ENCODE data around the gene BAK1.

Gene BAK1

DNA sequence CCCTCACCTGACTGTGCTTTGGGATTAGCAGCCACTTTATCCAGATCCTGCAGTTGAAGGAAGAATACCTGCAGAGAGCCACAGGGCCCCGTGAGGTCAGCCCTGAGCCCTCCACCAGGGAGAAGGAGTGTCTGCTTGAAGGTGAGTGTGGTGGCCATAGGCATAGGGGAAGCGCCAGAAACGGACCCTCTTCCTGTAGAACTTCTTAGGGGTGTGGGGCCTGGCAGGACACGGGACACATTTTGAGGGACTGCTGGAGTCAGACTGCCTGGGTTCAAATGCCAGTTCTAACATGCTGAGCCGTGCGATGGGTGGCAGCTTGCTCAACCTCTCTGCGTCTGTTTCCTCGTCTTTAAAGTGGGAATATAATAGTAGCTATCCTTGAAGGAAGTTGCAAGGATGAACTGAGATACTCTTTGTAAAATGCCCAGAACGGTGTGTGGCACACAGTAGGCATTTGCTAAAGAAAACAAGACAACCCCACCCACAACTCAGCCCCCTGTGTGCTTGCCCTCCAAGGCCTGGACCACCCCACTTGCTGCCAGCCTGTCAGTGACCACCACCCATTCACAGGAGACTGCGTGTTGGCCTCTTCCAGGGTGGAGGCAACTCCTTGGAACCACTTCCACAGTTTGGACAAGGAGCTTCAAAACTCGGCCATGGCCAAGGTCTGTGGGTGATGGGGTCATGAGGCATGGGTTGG lies 4.8 kb upstream of the BAK1 start:
- H3K27ac ChIP-seq (ENCODE audit: low read depth, low read length) = no peak overlapping the region

DNA sequence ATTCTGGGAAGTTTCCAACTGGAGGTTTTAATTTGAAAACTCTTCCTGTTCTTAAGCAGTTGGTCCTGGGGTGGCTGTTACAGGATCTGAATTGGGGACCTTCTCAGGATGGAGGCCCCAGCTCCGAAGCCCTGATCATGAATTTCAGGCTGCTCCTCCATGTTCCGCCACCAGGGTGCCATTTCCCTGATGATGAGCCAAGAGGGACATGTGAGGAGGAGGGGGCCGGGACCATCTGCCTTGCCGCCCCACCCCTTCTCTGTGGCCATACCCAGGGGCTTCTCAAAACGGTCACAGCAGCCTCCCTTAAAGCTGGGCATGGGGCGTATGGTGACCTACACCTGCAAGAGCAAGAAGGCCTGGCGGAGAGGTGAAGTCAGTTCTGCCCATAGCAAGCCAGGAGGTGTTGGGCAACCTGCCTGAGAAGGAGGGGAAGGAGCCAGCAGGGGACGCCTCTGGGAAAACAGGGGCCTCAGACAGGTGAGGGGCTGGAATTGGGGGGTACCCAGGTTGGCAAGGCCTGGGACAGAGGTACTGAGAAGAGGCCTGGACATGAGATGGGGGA lies 3.6 kb upstream of the BAK1 start:
- H3K4me1 ChIP-seq (ENCODE audit: control insufficient read depth, insufficient read depth, low read length) = peaks cover 15% of the 10 kb centered on the region
- H3K4me3 ChIP-seq (ENCODE audit: low read depth, low read length) = no peak overlapping the region
- no peak overlapping the region for H3K9ac ChIP-seq (ENCODE audit: low read length)
- no peaks in the 10 kb centered on the region for H3K9me3 ChIP-seq (ENCODE audit: control insufficient read depth, insufficient read depth, low read depth, low read length)
- no peaks in the 10 kb centered on the region for H3K36me3 ChIP-seq (ENCODE audit: control insufficient read depth, insufficient read depth, low read length)
- H3K27ac ChIP-seq (ENCODE audit: low read depth, low read length) = no peak overlapping the region
- no peaks in the 10 kb centered on the region for H3K27me3 ChIP-seq (ENCODE audit: control insufficient read depth, insufficient read depth, low read length)

More for the DNA sequence above, 4.8 kb upstream of the BAK1 start:
- Histone ChIP-seq H3K27me3 (ENCODE audit: control insufficient read depth, insufficient read depth, low read length) (no peaks in the 10 kb centered on the region), H3K9me3 (ENCODE audit: control insufficient read depth, insufficient read depth, low read depth, low read length) (no peaks in the 10 kb centered on the region), H3K4me3 (ENCODE audit: low read depth, low read length) (no peak overlapping the region), H3K4me1 (ENCODE audit: control insufficient read depth, insufficient read depth, low read length) (peaks cover 16% of the 10 kb centered on the region), H3K9ac (ENCODE audit: low read length) (no peak overlapping the region), H3K36me3 (ENCODE audit: control insufficient read depth, insufficient read depth, low read length) (no peaks in the 10 kb centered on the region)

DNA sequence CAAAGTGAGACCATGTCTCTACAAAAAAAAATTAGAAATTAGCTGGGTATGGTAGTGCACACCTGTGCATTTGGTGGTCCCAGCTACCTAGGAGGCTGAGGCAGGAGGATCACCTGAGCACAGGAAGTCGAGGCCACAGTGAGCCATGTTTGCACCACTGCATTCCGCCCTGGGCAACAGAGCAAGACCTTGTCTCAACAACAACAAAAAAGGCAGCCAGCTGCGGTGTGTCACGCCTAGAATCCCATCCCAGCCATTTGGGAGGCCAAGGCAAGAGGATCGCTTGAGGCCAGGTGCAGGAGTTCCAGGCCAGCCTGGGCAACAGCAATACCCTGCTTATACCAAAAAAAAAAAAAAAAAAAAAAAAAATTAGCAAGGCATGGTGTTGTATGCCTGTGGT lies 1.1 kb upstream of the BAK1 start:
- Histone ChIP-seq H3K9me3 (ENCODE audit: control insufficient read depth, insufficient read depth, low read depth, low read length) (no peaks in the 10 kb centered on the region), H3K9ac (ENCODE audit: low read length) (no peak overlapping the region), H3K27me3 (ENCODE audit: control insufficient read depth, insufficient read depth, low read length) (no peaks in the 10 kb centered on the region), H3K4me3 (ENCODE audit: low read depth, low read length) (no peak overlapping the region), H3K27ac (ENCODE audit: low read depth, low read length) (no peak overlapping the region), H3K4me1 (ENCODE audit: control insufficient read depth, insufficient read depth, low read length) (peaks cover 15% of the 10 kb centered on the region), H3K36me3 (ENCODE audit: control insufficient read depth, insufficient read depth, low read length) (peaks cover 13% of the 10 kb centered on the region)

DNA sequence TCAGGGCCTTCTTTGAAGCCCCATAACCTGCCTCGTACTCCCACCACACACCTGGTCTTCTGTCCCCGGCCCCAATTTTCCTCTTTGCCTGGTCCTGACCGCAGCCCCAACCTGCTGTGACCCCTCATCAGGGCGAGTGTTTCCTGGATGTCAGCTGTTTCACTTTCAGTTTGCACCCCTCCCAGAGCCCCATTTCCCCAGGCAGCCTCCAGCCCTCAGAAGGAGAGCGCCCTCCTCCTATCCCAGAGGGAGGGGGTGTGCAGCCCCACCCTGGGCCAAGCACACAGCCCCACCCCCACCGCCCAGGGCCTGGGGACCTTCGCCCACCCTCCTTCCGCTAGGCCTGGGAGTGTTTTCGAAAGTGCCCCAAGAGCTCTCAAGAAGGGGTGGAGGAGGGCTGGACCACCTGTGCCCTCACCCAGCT lies 1.5 kb downstream of the BAK1 start:
- H3K4me3 ChIP-seq (ENCODE audit: low read depth, low read length) = peak overlapping the region; percentile 99; the same call in 1 of the 2 replicates
- peaks cover 34% of the 10 kb centered on the region for H3K36me3 ChIP-seq (ENCODE audit: control insufficient read depth, insufficient read depth, low read length)
- no peak overlapping the region for H3K9ac ChIP-seq (ENCODE audit: low read length)
- no peaks in the 10 kb centered on the region for H3K27me3 ChIP-seq (ENCODE audit: control insufficient read depth, insufficient read depth, low read length)
- no peak overlapping the region for H3K27ac ChIP-seq (ENCODE audit: low read depth, low read length)
- H3K4me1 ChIP-seq (ENCODE audit: control insufficient read depth, insufficient read depth, low read length) = 0 out of 2 replicates have a peak, but pooled peaks cover 6% of the 10 kb centered on the region
- no peaks in the 10 kb centered on the region for H3K9me3 ChIP-seq (ENCODE audit: control insufficient read depth, insufficient read depth, low read depth, low read length)

DNA sequence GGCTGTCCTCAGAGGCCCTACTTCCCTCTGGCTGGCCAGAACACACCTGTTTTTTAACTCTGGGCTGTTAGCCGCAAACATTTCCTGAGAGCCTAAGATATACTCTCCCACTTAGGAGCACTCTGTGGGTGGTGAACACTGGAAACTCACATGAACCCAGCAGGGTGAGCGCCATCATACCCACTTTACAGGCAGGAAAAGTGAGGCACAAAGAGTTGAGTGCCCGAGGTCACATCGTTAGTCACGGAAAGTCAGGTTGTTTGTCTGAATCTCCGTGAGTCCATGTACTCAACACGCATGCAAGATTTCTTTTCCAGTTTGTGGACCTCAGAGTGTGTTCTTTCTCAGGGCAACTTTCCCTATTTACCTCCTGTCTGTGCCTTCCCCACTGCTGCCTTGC lies 1.9 kb downstream of the BAK1 start:
- 0 out of 2 replicates have a peak, but pooled peaks cover 2% of the 10 kb centered on the region for H3K4me1 ChIP-seq (ENCODE audit: control insufficient read depth, insufficient read depth, low read length)
- no peak overlapping the region for H3K4me3 ChIP-seq (ENCODE audit: low read depth, low read length)
- no peak overlapping the region for H3K27ac ChIP-seq (ENCODE audit: low read depth, low read length)
- no peak overlapping the region for H3K9ac ChIP-seq (ENCODE audit: low read length)
- no peaks in the 10 kb centered on the region for H3K27me3 ChIP-seq (ENCODE audit: control insufficient read depth, insufficient read depth, low read length)
- H3K9me3 ChIP-seq (ENCODE audit: control insufficient read depth, insufficient read depth, low read depth, low read length) = no peaks in the 10 kb centered on the region
- peaks cover 34% of the 10 kb centered on the region for H3K36me3 ChIP-seq (ENCODE audit: control insufficient read depth, insufficient read depth, low read length)

DNA sequence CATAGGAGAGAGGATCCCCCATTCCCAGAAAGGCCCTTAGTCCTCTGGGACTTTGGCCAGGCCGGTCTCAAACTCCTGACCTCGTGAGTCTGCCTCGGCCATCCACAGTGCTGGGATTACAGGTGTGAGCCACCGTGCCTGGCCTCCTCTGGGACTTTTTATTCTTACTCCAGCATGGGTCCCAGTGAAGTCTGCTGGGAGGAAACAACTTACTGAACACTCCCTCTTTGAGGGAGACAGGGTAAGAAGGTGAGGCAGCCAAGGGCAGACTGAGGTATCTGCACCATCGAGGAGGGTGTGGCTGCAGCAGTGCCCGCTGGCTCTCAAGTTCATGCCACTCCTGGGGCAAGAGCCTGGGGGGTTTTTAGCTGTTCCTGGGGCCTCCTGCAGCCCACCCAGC lies 2.4 kb downstream of the BAK1 start:
- H3K27ac ChIP-seq (ENCODE audit: low read depth, low read length) = no peak overlapping the region
- H3K9ac ChIP-seq (ENCODE audit: low read length) = no peak overlapping the region
- no peaks in the 10 kb centered on the region for H3K9me3 ChIP-seq (ENCODE audit: control insufficient read depth, insufficient read depth, low read depth, low read length)
- H3K4me1 ChIP-seq (ENCODE audit: control insufficient read depth, insufficient read depth, low read length) = 0 out of 2 replicates have a peak, but pooled peaks cover 2% of the 10 kb centered on the region
- H3K27me3 ChIP-seq (ENCODE audit: control insufficient read depth, insufficient read depth, low read length) = no peaks in the 10 kb centered on the region
- H3K4me3 ChIP-seq (ENCODE audit: low read depth, low read length) = no peak overlapping the region
- H3K36me3 ChIP-seq (ENCODE audit: control insufficient read depth, insufficient read depth, low read length) = peaks cover 34% of the 10 kb centered on the region

DNA sequence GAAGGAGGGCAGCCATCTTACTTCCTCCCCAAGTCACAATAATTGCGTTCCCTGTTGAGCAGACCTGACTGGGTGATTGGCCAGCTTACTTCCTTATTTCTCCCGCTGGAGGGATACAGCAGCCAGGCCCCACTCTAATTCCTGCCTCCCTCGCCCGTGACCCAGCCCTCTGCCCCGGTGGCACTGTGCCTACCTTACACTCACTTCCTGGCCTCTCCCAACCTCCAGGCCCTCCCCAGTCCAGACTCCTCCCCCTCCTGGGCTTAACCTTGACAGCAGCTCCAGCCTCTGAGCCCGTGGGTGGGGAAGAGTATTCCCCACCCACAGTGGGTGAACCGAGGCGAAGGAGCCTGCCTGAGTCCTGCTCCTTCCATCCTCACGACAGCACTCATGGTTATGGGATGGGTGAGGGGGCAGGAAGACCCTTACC lies 3.0 kb downstream of the BAK1 start:
- Histone ChIP-seq H3K9ac (ENCODE audit: low read length) (no peak overlapping the region), H3K27me3 (ENCODE audit: control insufficient read depth, insufficient read depth, low read length) (no peaks in the 10 kb centered on the region), H3K36me3 (ENCODE audit: control insufficient read depth, insufficient read depth, low read length) (peaks cover 37% of the 10 kb centered on the region), H3K4me3 (ENCODE audit: low read depth, low read length) (no peak overlapping the region), H3K27ac (ENCODE audit: low read depth, low read length) (no peak overlapping the region), H3K4me1 (ENCODE audit: control insufficient read depth, insufficient read depth, low read length) (0 out of 2 replicates have a peak, but pooled peaks cover 2% of the 10 kb centered on the region), H3K9me3 (ENCODE audit: control insufficient read depth, insufficient read depth, low read depth, low read length) (no peaks in the 10 kb centered on the region)

DNA sequence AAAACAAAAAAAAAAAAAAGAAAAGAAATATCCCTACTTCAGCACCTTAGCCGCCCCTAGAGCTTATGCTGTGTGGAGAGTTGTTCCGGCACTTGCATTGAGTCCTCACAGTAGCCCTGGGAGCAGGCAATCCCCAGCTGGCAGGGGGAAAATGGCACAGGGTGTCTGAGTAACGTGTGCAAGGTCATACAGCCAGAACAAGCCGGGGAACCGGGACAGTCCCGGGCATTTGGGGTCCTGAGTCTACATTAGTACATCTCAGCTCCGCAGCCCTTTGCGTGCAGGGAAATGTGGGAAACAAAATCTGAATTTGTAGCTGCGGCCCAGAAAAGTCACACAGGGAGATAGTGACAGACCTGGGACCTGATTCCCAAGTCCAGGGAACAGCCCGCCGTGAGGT lies 3.4 kb downstream of the BAK1 start:
- Histone ChIP-seq H3K36me3 (ENCODE audit: control insufficient read depth, insufficient read depth, low read length) (peaks cover 39% of the 10 kb centered on the region), H3K9ac (ENCODE audit: low read length) (no peak overlapping the region), H3K27ac (ENCODE audit: low read depth, low read length) (no peak overlapping the region), H3K9me3 (ENCODE audit: control insufficient read depth, insufficient read depth, low read depth, low read length) (no peaks in the 10 kb centered on the region), H3K27me3 (ENCODE audit: control insufficient read depth, insufficient read depth, low read length) (no peaks in the 10 kb centered on the region), H3K4me3 (ENCODE audit: low read depth, low read length) (no peak overlapping the region), H3K4me1 (ENCODE audit: control insufficient read depth, insufficient read depth, low read length) (peaks cover 4% of the 10 kb centered on the region; the same call in 1 of the 2 replicates)

DNA sequence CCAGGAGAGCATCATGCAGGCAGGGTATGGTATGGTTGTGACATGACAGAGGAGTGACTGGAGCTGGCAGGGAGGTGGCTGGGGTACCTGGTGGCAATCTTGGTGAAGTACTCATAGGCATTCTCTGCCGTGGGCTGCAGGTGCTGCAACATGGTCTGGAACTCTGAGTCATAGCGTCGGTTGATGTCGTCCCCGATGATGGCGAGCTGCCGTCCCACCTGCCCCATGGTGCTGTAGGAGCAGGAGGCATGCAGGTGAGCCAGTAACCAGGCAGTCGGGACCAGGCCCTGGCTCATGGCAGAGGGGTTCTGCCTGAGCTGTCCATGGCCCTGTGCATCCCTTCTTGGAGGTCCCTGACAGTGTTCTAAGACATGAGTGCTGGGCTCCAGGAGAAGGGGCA lies 4.9 kb downstream of the BAK1 start:
- no peaks in the 10 kb centered on the region for H3K27me3 ChIP-seq (ENCODE audit: control insufficient read depth, insufficient read depth, low read length)
- no peak overlapping the region for H3K9ac ChIP-seq (ENCODE audit: low read length)
- H3K36me3 ChIP-seq (ENCODE audit: control insufficient read depth, insufficient read depth, low read length) = peaks cover 39% of the 10 kb centered on the region
- H3K4me3 ChIP-seq (ENCODE audit: low read depth, low read length) = no peak overlapping the region
- no peak overlapping the region for H3K27ac ChIP-seq (ENCODE audit: low read depth, low read length)
- H3K4me1 ChIP-seq (ENCODE audit: control insufficient read depth, insufficient read depth, low read length) = peaks cover 5% of the 10 kb centered on the region; the same call in 1 of the 2 replicates
- no peaks in the 10 kb centered on the region for H3K9me3 ChIP-seq (ENCODE audit: control insufficient read depth, insufficient read depth, low read depth, low read length)

DNA sequence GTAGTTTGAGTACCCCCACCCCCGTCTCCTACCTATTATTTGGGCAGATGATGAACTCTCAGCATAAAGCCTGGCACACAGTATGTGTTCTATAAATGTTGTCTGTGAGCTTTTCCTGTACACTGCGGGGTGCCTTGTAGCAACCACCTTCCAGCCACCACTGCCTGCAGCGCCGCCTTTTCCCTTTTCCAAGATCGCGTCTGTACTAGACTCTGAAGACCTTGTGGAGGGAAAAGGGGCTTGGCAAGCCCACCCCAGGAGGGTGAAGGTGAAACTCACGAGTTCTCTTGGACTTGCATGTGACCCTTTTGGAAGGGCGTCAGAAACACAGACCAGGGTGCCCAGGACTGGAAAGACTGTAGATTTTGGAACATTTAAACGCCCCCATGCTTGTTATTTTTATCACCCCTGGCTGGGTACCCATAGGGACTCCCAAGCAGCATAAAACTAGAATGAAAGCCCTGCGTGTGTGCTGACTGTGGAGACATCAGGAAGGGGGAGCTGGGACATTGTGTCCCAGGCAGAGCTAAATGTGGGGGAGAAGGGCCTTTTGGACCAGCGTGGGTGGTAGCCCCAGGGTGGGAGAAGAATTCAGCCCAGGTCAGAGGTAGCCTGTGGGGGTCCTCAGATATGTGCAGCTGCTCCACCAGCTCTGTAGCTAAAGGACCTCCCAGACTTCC lies 8.3 kb downstream of the BAK1 start:
- H3K27ac ChIP-seq (ENCODE audit: low read depth, low read length) = no peak overlapping the region
- peaks cover 29% of the 10 kb centered on the region for H3K36me3 ChIP-seq (ENCODE audit: control insufficient read depth, insufficient read depth, low read length)
- H3K27me3 ChIP-seq (ENCODE audit: control insufficient read depth, insufficient read depth, low read length) = no peaks in the 10 kb centered on the region
- peak overlapping the region; percentile 74 for H3K9ac ChIP-seq (ENCODE audit: low read length)
- H3K4me3 ChIP-seq (ENCODE audit: low read depth, low read length) = peak overlapping the region; percentile 85
- H3K4me1 ChIP-seq (ENCODE audit: control insufficient read depth, insufficient read depth, low read length) = peaks cover 10% of the 10 kb centered on the region; the same call in 1 of the 2 replicates
- no peaks in the 10 kb centered on the region for H3K9me3 ChIP-seq (ENCODE audit: control insufficient read depth, insufficient read depth, low read depth, low read length)

All from HUES6 (cell line).